H1 (cell line): ENCODE data around the gene TMEM134. TPM values are rescaled to one million over a fixed set of nuclear protein-coding genes. Genes with fewer than 3 reads are reported as not detected.

Experiments used
- BRCA1 ChIP-seq: IDR thresholded peaks from 2 replicates; pipeline ENCODE4 v1.6.1; 2012; ENCODE audit warnings: low read depth, low read length, improper control_type of control experiment
- CHD7 ChIP-seq: fragments of 300-600 bp; sonication (generic); IDR thresholded peaks from 2 replicates; pipeline ENCODE4 v1.7.1; 2012; ENCODE audit warnings: low read length, moderate library complexity, mild to moderate bottlenecking, inconsistent platforms; ENCODE audit not compliant: insufficient replicate concordance
- CREB1 ChIP-seq: IDR thresholded peaks from 2 replicates; pipeline ENCODE4 v1.6.1; 2012; ENCODE audit warnings: inconsistent platforms
- HDAC2 ChIP-seq, 2 experiments: fragments of 300-600 bp in 1 of 2; sonication (generic) in 1 of 2; IDR thresholded peaks; 2 replicates each; pipeline ENCODE4 v1.6.1; 2011 to 2012; ENCODE audit warnings: low read depth in 2 of 2, low read length in 2 of 2, mild to moderate bottlenecking in 2 of 2, moderate library complexity in 2 of 2, borderline replicate concordance in 1 of 2, inconsistent platforms in 1 of 2
- RBBP5 ChIP-seq: IDR thresholded peaks from 2 replicates; pipeline ENCODE4 v1.7.1; 2012; ENCODE audit warnings: low read depth, mild to moderate bottlenecking, inconsistent platforms, low read length, moderate library complexity, borderline replicate concordance
- polyA plus RNA-seq, 7 experiments: library from polyadenylated mRNA; depleted of rRNA in 3 of 7; stranded (reverse) in 5 of 7; unstranded in 2 of 7; fragments of >200 nt in 5 of 7; fragments of 200-250 nt in 2 of 7; gene quantifications; 1 replicate in 5 of 7; 2 replicates in 1 of 7; 4 replicates in 1 of 7; pipeline versions ENCODE4 v1.2.1 to v1.2.3, GENCODE V29; 2011 to 2013; ENCODE audit warnings: missing spikeins in 2 of 7, mixed read lengths in 2 of 7
- total RNA-seq: library from RNA; stranded (reverse); fragmentation: NEBNext Ultra II Directional; extraction: Animal tissue kit (Norgen Biotek cat#: 25700); gene quantifications from 2 replicates; pipeline ENCODE4 v1.2.1, GENCODE V29; 2021

Gene TMEM134
- total and polyA plus RNA-seq, 2 of the 8 experiments (the other 6 are each of a cell fraction or from before 2014, with no cell fraction given): 32.4 to 229 TPM

DNA sequence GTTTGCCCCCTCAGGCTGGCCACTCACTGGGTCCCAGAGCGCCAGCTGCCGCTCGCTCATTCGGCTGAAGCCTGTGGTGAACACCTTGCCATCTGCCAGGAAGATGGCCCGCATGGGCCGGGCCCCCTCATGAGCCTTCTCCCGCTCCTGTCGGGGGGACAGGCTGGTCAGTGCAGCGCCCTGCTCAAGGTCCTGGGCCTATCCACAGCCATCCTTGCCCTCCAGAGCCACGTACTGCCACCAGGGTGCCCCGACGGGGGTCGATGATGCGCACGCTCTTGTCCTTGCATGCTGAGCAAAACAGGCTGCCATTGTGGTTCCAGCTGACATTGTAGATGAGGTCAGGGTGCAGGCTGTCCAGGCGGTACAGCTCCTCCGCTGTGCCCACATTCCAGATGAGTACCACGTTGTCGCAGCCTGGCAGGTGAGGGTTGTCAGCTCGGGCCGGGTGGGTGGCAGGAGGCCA lies 27.9 kb downstream of the TMEM134 start (continued):
- TF ChIP-seq CHD7 (no peak), HDAC2 (IDR thresholded peaks at IDR 0.05; ENCODE audit: borderline replicate concordance in 1 of 2, low read depth in 2 of 2, low read length in 2 of 2) (no peak), RBBP5 (no peak), BRCA1 (no peak), CREB1 (no peak)
